Esophagus muscularis mucosa (tissue), 4 donors: ENCODE measurements around the gene SLC5A6. TPM values are rescaled to one million over a fixed set of nuclear protein-coding genes. Genes with fewer than 3 reads are reported as not detected.

ENCODE experiments used
- DNase-seq: peaks from one replicate; pipeline ENCODE4 v3.0.0-alpha.2; 2017; ENCODE audit errors: extremely low spot score
- H3K27ac ChIP-seq, 4 donors: fragments of 200-600 bp; sonication (generic); replicated peaks in 1 of 4; 1 replicate in 3 of 4; 2 replicates in 1 of 4; pipeline ENCODE4 v1.5.1; 2016 to 2019; ENCODE audit warnings: mild to moderate bottlenecking in 1 of 4
- H3K27me3 ChIP-seq, 4 donors: fragments of 200-600 bp; sonication (generic); one replicate each; pipeline versions ENCODE4 v1.5.1 to v1.6.0; 2016 to 2019
- H3K36me3 ChIP-seq, 4 donors: fragments of 200-600 bp; sonication (generic); one replicate each; pipeline ENCODE4 v1.5.1; 2016 to 2019
- H3K4me1 ChIP-seq, 4 donors: fragments of 200-600 bp; sonication (generic); one replicate each; pipeline ENCODE4 v1.5.1; 2016 to 2019
- H3K4me3 ChIP-seq, 4 donors: fragments of 200-600 bp; sonication (generic); 1 replicate in 2 of 4; 2 replicates in 2 of 4; pipeline ENCODE4 v1.5.1; 2016 to 2019; ENCODE audit warnings: mild to moderate bottlenecking in 4 of 4, moderate library complexity in 1 of 4
- H3K9me3 ChIP-seq, 4 donors: fragments of 200-600 bp; sonication (generic); 1 replicate in 3 of 4; 2 replicates in 1 of 4; pipeline ENCODE4 v1.5.1; 2016 to 2019
- EP300 ChIP-seq: sonication (generic); formaldehyde crosslinking; IDR thresholded peaks from one replicate; pipeline ENCODE4 v1.6.1; 2017; ENCODE audit warnings: antibody characterized with exemption
- POLR2A ChIP-seq: fragments of 450-650 bp; IDR thresholded peaks from one replicate; pipeline ENCODE4 v1.6.1; 2017; ENCODE audit warnings: antibody characterized with exemption, moderate library complexity, mild to moderate bottlenecking, low read depth
- POLR2AphosphoS5 ChIP-seq, 2 donors: sonication (generic); formaldehyde crosslinking; IDR thresholded peaks; one replicate each; pipeline ENCODE4 v1.6.1; 2017; ENCODE audit warnings: antibody characterized with exemption in 2 of 2
- WGBS: methylation state at CpG from one replicate; pipeline ENCODE4 v1.1.5; 2018; 5-methylcytosine and 5-hydroxymethylcytosine counted together
- intact Hi-C: fragments of 100-400 bp; cut with DNase I; formaldehyde crosslinking; loops from one replicate; pipeline ENCODE4 v1.15.1; 2023
- total RNA-seq, 4 donors: library from RNA; depleted of rRNA; stranded (reverse); fragments of >200 nt; gene quantifications; one replicate each; pipeline versions ENCODE4 v1.1.0 to v1.2.1, GENCODE V29; 2016
- TF ChIP-seq, protein P1 (sequence below), 3 experiments: fragments of 200-600 bp in 2 of 3; fragments of 450-650 bp in 1 of 3; sonication (generic) in 2 of 3; IDR thresholded peaks; one replicate each; pipeline ENCODE4 v1.5.1; 2017 to 2019; ENCODE audit warnings: antibody characterized with exemption in 3 of 3, mild to moderate bottlenecking in 2 of 3, moderate library complexity in 1 of 3

The SLC5A6 gene
- total RNA-seq, 4 donors from 2014 or later, result 7.5 to 21.5 (median 13.6) TPM

DNA sequence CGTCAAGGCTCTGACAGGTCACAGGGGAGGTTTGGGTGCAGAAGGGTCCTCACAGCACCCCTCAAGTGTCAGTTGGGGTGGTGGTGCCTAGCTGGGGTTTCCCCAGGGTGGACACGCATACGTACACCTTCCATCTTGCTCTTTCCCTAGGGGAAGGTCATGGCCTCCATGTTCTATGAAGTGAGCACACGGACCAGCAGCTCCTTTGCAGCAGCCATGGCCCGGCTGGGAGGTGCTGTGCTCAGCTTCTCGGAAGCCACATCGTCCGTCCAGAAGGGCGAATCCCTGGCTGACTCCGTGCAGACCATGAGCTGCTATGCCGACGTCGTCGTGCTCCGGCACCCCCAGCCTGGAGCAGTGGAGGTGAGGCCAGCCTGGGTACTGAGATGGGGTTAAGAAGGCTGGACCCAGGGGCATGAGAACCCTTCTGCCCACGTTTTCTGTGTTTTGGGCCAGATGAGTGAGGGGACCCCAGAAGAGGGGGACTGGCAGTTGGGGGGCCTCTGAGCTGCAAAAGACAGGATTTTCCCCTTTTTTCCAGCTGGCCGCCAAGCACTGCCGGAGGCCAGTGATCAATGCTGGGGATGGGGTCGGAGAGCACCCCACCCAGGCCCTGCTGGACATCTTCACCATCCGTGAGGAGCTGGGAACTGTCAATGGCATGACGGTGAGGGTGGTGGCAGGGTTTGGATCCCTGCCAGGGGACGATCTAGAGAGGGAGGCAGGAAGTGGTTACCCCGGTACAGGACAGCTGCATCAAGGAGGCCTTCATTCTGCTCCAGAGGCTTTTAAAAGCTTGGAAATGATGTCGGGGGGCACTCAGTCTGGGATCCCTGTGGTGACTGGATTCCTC, 29.9 kb upstream of the SLC5A6 start:
- H3K27me3 ChIP-seq, result no peaks in the 10 kb centered on the region
- 81% methylated on average over 19 of the region's 24 CpGs for WGBS
- H3K27ac ChIP-seq, result no peak overlapping the region
- TF ChIP-seq POLR2AphosphoS5 (IDR thresholded peaks at IDR 0.05), result no peak
- TF ChIP-seq EP300, result no peak
- TF ChIP-seq, protein P1, sequence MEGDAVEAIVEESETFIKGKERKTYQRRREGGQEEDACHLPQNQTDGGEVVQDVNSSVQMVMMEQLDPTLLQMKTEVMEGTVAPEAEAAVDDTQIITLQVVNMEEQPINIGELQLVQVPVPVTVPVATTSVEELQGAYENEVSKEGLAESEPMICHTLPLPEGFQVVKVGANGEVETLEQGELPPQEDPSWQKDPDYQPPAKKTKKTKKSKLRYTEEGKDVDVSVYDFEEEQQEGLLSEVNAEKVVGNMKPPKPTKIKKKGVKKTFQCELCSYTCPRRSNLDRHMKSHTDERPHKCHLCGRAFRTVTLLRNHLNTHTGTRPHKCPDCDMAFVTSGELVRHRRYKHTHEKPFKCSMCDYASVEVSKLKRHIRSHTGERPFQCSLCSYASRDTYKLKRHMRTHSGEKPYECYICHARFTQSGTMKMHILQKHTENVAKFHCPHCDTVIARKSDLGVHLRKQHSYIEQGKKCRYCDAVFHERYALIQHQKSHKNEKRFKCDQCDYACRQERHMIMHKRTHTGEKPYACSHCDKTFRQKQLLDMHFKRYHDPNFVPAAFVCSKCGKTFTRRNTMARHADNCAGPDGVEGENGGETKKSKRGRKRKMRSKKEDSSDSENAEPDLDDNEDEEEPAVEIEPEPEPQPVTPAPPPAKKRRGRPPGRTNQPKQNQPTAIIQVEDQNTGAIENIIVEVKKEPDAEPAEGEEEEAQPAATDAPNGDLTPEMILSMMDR (IDR thresholded peaks at IDR 0.05), result no peak
- TF ChIP-seq POLR2A, result no peak
- no peak for DNase-seq
- no peaks in the 10 kb centered on the region for H3K9me3 ChIP-seq
- peaks cover 58 to 78% (median 74%) of the 10 kb centered on the region in 4 donors for H3K36me3 ChIP-seq
- H3K4me3 ChIP-seq, result no peak overlapping the region
- intact Hi-C loops, result no loop called here
- H3K4me1 ChIP-seq, result peaks cover 0 to 4% (median 0%) of the 10 kb centered on the region in 4 donors

DNA sequence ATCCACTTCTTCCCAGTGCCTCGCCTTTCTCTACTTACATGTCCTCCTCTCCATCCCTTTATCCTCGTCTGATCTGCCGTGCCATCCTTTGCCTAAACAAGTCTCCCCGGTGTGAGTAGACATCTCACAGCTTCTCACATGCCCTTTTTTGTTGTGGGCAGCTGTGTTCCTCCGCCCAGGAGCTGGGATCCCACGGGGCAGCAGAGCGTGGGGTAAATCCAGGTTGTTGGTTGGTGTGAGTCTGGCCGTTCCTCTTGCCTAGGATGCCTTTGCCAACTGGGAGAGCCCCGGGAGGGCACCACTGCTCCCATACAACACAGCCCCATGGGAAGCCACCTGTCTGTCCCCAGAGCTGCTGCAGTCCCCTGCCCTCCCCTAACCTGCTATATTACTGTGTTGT, 28.3 kb upstream of the SLC5A6 start:
- WGBS, result 89% methylated on average over 8 of the region's 9 CpGs
- Histone ChIP-seq H3K27me3 (no peaks in the 10 kb centered on the region), H3K4me3 (no peak overlapping the region), H3K36me3 (peaks cover 71 to 94% (median 90%) of the 10 kb centered on the region in 4 donors), H3K9me3 (no peaks in the 10 kb centered on the region), H3K4me1 (peaks cover 0 to 4% (median 0%) of the 10 kb centered on the region in 4 donors), H3K27ac (no peak overlapping the region)
- DNase-seq, result no peak
- TF ChIP-seq EP300, result no peak
- no peak for TF ChIP-seq POLR2A
- TF ChIP-seq POLR2AphosphoS5 (IDR thresholded peaks at IDR 0.05), result no peak
- TF ChIP-seq, protein P1 (IDR thresholded peaks at IDR 0.05), result no peak
- intact Hi-C loops, result no loop called here

DNA sequence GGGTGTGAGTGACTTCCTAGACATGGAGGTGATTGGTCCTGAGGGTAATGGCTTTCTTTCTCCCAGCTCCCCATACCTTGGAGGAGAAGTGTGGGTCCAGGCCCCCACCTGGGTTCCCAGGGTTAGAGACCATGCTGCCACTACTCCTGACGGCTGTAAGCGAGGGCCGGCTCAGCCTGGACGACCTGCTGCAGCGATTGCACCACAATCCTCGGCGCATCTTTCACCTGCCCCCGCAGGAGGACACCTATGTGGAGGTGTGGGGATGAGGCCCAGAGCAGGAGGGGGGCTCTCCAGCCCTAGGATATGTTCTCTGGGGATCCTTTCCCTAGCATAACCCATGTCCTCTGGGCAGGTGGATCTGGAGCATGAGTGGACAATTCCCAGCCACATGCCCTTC, 26.9 kb upstream of the SLC5A6 start:
- Histone ChIP-seq H3K4me1 (peaks cover 0 to 4% (median 0%) of the 10 kb centered on the region in 4 donors), H3K27me3 (no peaks in the 10 kb centered on the region), H3K36me3 (peaks cover 81 to 100% (median 100%) of the 10 kb centered on the region in 4 donors), H3K27ac (no peak overlapping the region), H3K4me3 (no peak overlapping the region), H3K9me3 (no peaks in the 10 kb centered on the region)
- intact Hi-C loops, result no loop called here
- 96% methylated on average over 8 of the region's 8 CpGs for WGBS
- DNase-seq, result no peak
- TF ChIP-seq POLR2AphosphoS5 (IDR thresholded peaks at IDR 0.05), result no peak
- TF ChIP-seq, protein P1 (IDR thresholded peaks at IDR 0.05), result no peak

DNA sequence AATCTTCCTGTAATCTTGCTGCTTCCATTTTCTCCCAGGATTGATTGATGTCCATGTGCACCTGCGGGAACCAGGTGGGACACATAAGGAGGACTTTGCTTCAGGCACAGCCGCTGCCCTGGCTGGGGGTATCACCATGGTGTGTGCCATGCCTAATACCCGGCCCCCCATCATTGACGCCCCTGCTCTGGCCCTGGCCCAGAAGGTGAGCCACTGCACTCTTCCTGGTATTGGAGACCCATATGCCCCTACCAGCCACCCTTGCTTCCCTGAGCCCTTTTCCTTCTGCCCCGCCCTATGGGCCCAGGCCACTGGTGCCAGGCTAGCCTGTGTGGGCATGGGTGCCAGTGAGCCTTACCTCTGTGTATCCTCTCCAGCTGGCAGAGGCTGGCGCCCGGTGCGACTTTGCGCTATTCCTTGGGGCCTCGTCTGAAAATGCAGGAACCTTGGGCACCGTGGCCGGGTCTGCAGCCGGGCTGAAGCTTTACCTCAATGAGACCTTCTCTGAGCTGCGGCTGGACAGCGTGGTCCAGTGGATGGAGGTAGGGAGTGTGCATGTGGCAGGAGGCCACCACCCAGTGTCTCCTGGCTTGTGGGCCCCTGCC, 25.4 kb upstream of the SLC5A6 start:
- no peak for DNase-seq
- TF ChIP-seq POLR2A (no peak), POLR2AphosphoS5 (IDR thresholded peaks at IDR 0.05) (no peak), EP300 (no peak)
- TF ChIP-seq, protein P1 (IDR thresholded peaks at IDR 0.05), result no peak
- intact Hi-C loops, result no loop called here
- H3K4me1 ChIP-seq, result no peaks in the 10 kb centered on the region
- no peak overlapping the region for H3K4me3 ChIP-seq
- H3K36me3 ChIP-seq, result peaks cover 90 to 100% (median 100%) of the 10 kb centered on the region in 4 donors
- no peak overlapping the region for H3K27ac ChIP-seq
- no peaks in the 10 kb centered on the region for H3K9me3 ChIP-seq
- WGBS, result 90% methylated on average over 11 of the region's 15 CpGs
- H3K27me3 ChIP-seq, result no peaks in the 10 kb centered on the region
